GM12872 (cell line): ENCODE measurements around the gene HHIP.

ENCODE experiments used
- TF ChIP-seq, protein P1 (sequence below): IDR thresholded peaks from 3 replicates; pipeline ENCODE4 v1.5.1; 2011; ENCODE audit warnings: low read depth, mild to moderate bottlenecking, low read length, moderate library complexity; ENCODE audit not compliant: insufficient read depth

HHIP gene

DNA sequence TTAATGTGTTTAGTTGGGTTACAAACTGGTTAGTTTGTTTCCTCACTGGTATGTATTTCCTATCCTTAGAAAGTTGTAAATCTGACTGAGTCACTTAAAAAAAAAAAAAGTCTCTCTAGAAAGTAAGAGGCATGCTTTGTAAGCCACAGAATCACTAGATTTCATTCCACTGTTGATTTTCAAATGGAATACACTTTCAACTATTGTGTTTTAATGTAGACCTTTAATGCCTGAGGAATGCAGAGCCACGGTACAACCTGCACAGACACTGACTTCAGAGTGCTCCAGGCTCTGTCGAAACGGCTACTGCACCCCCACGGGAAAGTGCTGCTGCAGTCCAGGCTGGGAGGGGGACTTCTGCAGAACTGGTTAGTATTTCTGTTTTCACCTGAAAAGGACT is 88.6 kb downstream of the HHIP start:
- TF ChIP-seq, protein P1, sequence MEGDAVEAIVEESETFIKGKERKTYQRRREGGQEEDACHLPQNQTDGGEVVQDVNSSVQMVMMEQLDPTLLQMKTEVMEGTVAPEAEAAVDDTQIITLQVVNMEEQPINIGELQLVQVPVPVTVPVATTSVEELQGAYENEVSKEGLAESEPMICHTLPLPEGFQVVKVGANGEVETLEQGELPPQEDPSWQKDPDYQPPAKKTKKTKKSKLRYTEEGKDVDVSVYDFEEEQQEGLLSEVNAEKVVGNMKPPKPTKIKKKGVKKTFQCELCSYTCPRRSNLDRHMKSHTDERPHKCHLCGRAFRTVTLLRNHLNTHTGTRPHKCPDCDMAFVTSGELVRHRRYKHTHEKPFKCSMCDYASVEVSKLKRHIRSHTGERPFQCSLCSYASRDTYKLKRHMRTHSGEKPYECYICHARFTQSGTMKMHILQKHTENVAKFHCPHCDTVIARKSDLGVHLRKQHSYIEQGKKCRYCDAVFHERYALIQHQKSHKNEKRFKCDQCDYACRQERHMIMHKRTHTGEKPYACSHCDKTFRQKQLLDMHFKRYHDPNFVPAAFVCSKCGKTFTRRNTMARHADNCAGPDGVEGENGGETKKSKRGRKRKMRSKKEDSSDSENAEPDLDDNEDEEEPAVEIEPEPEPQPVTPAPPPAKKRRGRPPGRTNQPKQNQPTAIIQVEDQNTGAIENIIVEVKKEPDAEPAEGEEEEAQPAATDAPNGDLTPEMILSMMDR = no peak

DNA sequence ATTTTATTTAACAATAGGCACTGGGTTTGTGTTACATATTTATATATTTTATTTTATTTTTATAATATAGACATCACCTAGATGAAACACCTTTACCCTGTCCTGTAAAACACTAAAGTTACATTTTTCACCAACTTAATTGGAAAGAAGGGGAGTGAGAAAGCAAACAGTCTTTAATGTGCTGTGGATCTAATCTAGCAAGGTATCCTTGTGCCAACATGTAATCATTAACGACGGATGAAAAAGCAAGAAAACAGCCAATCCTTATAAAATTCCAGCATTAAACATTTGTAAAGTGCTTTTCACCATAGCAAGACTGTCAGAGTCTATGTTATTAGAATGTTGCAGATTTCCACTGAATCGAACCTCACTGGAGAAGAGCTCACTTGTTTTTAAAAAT is 92.7 kb downstream of the HHIP start:
- TF ChIP-seq, protein P1 = no peak

DNA sequence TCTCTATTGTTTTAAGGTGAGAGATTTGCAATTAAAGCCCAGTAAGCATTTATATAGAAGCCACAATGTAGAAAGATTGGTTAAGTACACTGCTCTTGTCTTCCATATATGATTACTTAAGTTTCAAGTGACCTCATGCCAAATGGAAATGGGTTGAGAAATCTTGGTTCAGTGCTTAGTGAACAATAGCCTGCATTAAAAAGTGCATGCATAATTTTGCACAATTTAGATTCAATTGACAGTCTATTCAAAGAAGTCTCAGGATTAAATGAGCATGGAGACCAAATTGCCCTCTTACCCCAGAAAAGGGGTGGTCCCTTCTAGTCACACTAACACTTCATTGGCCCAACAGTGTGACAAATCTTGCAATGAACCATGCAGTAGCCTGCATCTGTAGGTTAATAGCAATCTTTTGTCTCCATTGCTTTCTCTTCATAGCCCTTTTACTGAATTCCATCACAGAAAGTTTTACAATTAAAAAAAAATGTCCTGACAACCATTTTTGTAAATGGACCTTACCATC is 93.6 kb downstream of the HHIP start:
- TF ChIP-seq, protein P1 = no peak

DNA sequence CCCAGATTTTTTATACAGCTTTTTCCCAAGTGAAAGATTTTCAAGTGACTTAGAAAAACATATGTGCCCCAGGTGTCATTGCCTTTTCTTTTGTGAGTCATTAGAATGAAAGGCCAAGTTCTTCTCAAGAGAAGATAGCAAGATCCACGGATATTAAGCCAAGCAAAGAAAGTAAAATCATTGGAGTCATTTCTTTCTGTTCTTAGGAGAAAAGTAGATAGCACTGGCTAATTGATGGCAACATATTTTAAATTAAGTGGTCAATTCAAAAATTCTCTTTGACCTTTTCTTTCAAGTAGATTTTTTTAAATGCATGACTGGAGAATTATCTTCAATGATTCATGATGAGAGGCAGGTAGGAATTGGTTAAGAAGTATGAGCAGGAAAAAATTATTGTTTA is 94.4 kb downstream of the HHIP start:
- TF ChIP-seq, protein P1 = no peak

DNA sequence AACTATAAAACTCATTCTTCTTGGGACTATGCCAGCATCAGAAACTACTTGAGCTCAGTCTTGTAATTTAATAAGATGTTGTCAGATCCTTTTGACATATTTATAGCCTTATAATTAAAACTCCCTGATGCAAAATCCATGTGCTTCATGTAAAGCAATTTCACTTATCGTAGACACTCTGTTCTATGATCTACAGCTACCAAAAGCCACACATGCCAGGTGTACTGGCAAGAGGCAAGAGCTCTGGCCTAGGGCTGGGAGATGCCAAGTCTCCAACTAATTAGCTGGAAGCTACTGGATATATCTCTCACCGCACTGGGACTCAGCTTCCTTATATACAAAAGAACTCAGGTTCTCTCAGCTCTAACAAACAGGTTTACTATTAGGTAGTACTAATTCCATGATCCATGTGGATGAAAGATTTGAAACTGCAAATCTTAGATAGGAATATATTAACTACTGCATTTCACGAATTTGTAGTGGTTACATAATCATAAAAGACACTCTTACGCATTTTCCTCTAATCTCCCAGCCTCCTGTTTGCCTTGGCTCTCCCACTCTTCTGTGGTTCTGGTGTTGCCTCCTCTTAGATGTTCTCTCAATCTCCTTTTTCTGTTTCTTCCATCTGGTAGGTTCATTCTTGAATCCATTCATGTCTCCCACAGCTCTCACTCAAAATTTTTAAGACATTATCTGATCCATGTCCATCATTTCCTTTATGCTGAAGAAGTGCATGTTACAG is 103.0 kb downstream of the HHIP start:
- TF ChIP-seq, protein P1 = no peak

DNA sequence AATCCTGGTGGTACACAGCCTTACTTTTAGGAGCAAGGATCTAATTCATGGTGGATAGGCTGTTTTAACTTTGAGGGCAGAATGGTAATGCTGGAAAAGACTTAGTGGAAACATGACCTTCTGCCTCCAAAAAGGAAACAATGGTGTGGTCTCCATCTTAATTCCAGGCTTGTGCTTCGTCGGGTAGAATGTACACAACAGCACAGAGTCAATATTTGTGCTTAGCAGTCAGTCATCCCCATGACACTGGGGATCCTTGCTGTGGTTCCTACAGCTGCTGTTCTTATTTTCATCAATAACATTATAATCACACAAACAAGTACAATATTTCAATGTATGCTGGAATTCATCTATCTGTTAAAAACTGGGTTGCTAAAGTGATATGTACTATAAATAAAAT is 104.4 kb downstream of the HHIP start:
- TF ChIP-seq, protein P1 = no peak

DNA sequence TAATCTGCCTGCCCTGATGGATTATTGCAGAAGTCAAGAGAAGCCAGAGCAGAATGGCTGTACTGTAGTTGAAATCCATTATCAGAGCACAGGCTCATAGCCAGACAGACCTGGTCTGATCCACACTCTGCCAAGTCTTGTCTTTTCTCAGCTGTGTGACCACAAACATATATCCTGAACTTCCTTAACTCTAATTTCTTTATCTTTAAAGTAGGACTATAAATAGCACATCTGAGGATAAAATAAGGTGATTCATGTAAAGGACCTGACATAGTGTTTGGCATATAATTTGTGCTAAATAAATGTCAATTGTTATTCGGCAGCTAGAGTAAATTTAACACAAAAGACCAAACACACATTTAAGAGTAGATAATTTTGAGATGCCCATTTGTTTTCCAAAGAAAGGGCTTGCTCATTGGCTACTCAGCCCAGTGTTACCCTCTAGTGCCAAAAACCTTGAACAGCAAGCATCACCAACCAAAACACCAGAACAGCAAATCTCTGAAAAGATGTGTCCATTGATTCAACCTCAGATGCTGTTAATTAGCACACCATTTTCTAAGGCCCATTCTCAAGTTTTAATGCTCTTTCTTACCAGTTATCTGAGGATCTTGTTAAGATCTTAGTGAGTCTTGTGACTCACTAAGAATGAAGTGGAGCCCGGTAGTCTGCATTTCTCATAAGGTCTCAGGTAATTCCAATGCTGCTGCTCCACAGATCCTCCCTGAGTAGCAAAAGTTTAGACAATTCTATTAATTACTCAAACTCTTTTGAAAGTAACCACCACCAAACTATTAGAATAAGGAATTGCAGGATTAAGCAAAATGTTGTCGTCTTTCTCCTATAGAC is 108.8 kb downstream of the HHIP start:
- TF ChIP-seq, protein P1 = peak; percentile 26; the same call in 1 of the 3 replicates
